ENCODE data around the gene STXBP6. TPM values are rescaled to one million over a fixed set of nuclear protein-coding genes. Genes with fewer than 3 reads are reported as not detected.

Gene STXBP6
- total and polyA plus RNA-seq, 2 of the 13 experiments (the other 11 are each of a cell fraction or from before 2014, with no cell fraction given) = 35.3 to 42.8 TPM

GRCh38 chr14:24839617-24840203 is 210.2 kb downstream of the STXBP6 start (continued):
- TF ChIP-seq, protein P1, sequence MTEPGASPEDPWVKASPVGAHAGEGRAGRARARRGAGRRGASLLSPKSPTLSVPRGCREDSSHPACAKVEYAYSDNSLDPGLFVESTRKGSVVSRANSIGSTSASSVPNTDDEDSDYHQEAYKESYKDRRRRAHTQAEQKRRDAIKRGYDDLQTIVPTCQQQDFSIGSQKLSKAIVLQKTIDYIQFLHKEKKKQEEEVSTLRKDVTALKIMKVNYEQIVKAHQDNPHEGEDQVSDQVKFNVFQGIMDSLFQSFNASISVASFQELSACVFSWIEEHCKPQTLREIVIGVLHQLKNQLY (CRISPR knock-in tag; IDR thresholded peaks at IDR 0.05) = peak; percentile 96
- no peak for TF ChIP-seq ATM (IDR thresholded peaks at IDR 0.05; ENCODE audit: borderline replicate concordance)
- no peak for TF ChIP-seq PRMT3 (CRISPR knock-in tag; IDR thresholded peaks at IDR 0.05; ENCODE audit: borderline replicate concordance, low read depth)
- TF ChIP-seq NFIB (CRISPR knock-in tag; IDR thresholded peaks at IDR 0.05; ENCODE audit: borderline replicate concordance) = no peak
- no peak; the same call in 1 of the 2 replicates for TF ChIP-seq JUNB (CRISPR knock-in tag; IDR thresholded peaks at IDR 0.05; ENCODE audit: borderline replicate concordance)
- TF ChIP-seq FOXO1 (CRISPR knock-in tag; IDR thresholded peaks at IDR 0.05) = peak; percentile 62
- peak; percentile 99 for TF ChIP-seq HNF4G (IDR thresholded peaks at IDR 0.05; ENCODE audit: borderline replicate concordance, low read depth, low read length)
- peak; percentile 94 for TF ChIP-seq HNF4G (CRISPR knock-in tag; IDR thresholded peaks at IDR 0.05; ENCODE audit: borderline replicate concordance, low read depth)
- TF ChIP-seq KDM5A (IDR thresholded peaks at IDR 0.05; ENCODE audit: borderline replicate concordance, low read length) = peak; percentile 44; the same call in 1 of the 2 replicates
- TF ChIP-seq KAT8 (CRISPR knock-in tag; IDR thresholded peaks at IDR 0.05) = peak; percentile 80
- no peak for TF ChIP-seq NR1H2 (CRISPR knock-in tag; IDR thresholded peaks at IDR 0.05; ENCODE audit: borderline replicate concordance, low read depth)
- peak; percentile 74 for TF ChIP-seq KDM1A (CRISPR knock-in tag; IDR thresholded peaks at IDR 0.05)
- no peak for TF ChIP-seq ZBTB7B (CRISPR knock-in tag; IDR thresholded peaks at IDR 0.05)
- no peak for TF ChIP-seq BORCS8-MEF2B (CRISPR knock-in tag; IDR thresholded peaks at IDR 0.05)
- no peak for TF ChIP-seq ZNF839 (CRISPR knock-in tag; IDR thresholded peaks at IDR 0.05; ENCODE audit: borderline replicate concordance)
- no peak for TF ChIP-seq ZFP91 (CRISPR knock-in tag; IDR thresholded peaks at IDR 0.05; ENCODE audit: borderline replicate concordance)
- no peak for TF ChIP-seq STAT5B (CRISPR knock-in tag; IDR thresholded peaks at IDR 0.05)
- TF ChIP-seq SYNCRIP (IDR thresholded peaks at IDR 0.05; ENCODE audit: insufficient read depth, low read depth, low read length) = no peak
- TF ChIP-seq ZNF235 (CRISPR knock-in tag; IDR thresholded peaks at IDR 0.05; ENCODE audit: borderline replicate concordance) = no peak
- peak; percentile 97 for TF ChIP-seq ZEB1 (IDR thresholded peaks at IDR 0.05; ENCODE audit: insufficient replicate concordance, low read depth)
- no peak for TF ChIP-seq SOX6 (IDR thresholded peaks at IDR 0.05)
- TF ChIP-seq SOX6 (CRISPR knock-in tag; IDR thresholded peaks at IDR 0.05) = peak; percentile 92
- TF ChIP-seq ZNF441 (CRISPR knock-in tag; IDR thresholded peaks at IDR 0.05; ENCODE audit: borderline replicate concordance) = no peak
- TF ChIP-seq, protein P2, sequence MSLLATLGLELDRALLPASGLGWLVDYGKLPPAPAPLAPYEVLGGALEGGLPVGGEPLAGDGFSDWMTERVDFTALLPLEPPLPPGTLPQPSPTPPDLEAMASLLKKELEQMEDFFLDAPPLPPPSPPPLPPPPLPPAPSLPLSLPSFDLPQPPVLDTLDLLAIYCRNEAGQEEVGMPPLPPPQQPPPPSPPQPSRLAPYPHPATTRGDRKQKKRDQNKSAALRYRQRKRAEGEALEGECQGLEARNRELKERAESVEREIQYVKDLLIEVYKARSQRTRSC (CRISPR knock-in tag; IDR thresholded peaks at IDR 0.05; ENCODE audit: low read depth) = no peak
- TF ChIP-seq, protein P3, sequence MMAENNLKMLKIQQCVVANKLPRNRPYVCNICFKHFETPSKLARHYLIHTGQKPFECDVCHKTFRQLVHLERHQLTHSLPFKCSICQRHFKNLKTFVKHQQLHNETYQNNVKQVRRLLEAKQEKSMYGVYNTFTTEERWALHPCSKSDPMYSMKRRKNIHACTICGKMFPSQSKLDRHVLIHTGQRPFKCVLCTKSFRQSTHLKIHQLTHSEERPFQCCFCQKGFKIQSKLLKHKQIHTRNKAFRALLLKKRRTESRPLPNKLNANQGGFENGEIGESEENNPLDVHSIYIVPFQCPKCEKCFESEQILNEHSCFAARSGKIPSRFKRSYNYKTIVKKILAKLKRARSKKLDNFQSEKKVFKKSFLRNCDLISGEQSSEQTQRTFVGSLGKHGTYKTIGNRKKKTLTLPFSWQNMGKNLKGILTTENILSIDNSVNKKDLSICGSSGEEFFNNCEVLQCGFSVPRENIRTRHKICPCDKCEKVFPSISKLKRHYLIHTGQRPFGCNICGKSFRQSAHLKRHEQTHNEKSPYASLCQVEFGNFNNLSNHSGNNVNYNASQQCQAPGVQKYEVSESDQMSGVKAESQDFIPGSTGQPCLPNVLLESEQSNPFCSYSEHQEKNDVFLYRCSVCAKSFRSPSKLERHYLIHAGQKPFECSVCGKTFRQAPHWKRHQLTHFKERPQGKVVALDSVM (CRISPR knock-in tag; IDR thresholded peaks at IDR 0.05) = peak; percentile 45; the same call in 1 of the 2 replicates
- peak; percentile 81 for TF ChIP-seq ZMYM2 (CRISPR knock-in tag; IDR thresholded peaks at IDR 0.05)
- TF ChIP-seq ZSCAN20 (CRISPR knock-in tag; IDR thresholded peaks at IDR 0.05; ENCODE audit: borderline replicate concordance) = peak; percentile 70; the same call in 1 of the 2 replicates

Measured in HepG2 (cell line).